Measurements from ENCODE around the gene NPM1.

The NPM1 gene

GRCh38 chr5:171405615-171406014 is 18.0 kb downstream of the NPM1 start:
- H3K27me3 ChIP-seq (replicated peaks), result no peaks in the 10 kb centered on the region
- no peak for DNase-seq
- TF ChIP-seq CTCF (IDR thresholded peaks at IDR 0.05; ENCODE audit: low read depth, low read length, missing control alignments), result peak; percentile 41
- no peak overlapping the region for H3K27ac ChIP-seq
- H3K36me3 ChIP-seq (replicated peaks), result peaks cover 53% of the 10 kb centered on the region
- no peak overlapping the region for H3K4me3 ChIP-seq (ENCODE audit: low read depth, low read length)
- in situ Hi-C loops (cut with HindIII; ENCODE audit: low pct_ligation_motif_present, low sequenced_read_pairs), result loop anchor here (25.0 kb wide), 2 partner anchors 232 to 457 kb away; no protein-coding TSS in a partner anchor

- no peak for TF ChIP-seq CTCF (IDR thresholded peaks at IDR 0.05; ENCODE audit: low read depth, low read length, missing control alignments)
- H3K27me3 ChIP-seq (replicated peaks), result no peaks in the 10 kb centered on the region
- H3K4me3 ChIP-seq (ENCODE audit: low read depth, low read length), result no peak overlapping the region
- in situ Hi-C loops (cut with HindIII; ENCODE audit: low pct_ligation_motif_present, low sequenced_read_pairs), result loop anchor here (25.0 kb wide), 2 partner anchors 230 to 455 kb away; no protein-coding TSS in a partner anchor
- peaks cover 55% of the 10 kb centered on the region for H3K36me3 ChIP-seq (replicated peaks)
- no peak overlapping the region for H3K27ac ChIP-seq
- DNase-seq, result no peak
Measured at GRCh38 chr5:171407234-171407633, 19.6 kb downstream of the NPM1 start.

GRCh38 chr5:171409164-171410136 is 21.8 kb downstream of the NPM1 start:
- DNase-seq, result no peak
- H3K36me3 ChIP-seq (replicated peaks), result peaks cover 73% of the 10 kb centered on the region
- no peak overlapping the region for H3K27ac ChIP-seq
- no peak for TF ChIP-seq CTCF (IDR thresholded peaks at IDR 0.05; ENCODE audit: low read depth, low read length, missing control alignments)
- H3K4me3 ChIP-seq (ENCODE audit: low read depth, low read length), result no peak overlapping the region
- in situ Hi-C loops (cut with HindIII; ENCODE audit: low pct_ligation_motif_present, low sequenced_read_pairs), result loop anchor here (25.0 kb wide), 2 partner anchors 228 to 453 kb away; no protein-coding TSS in a partner anchor
- no peaks in the 10 kb centered on the region for H3K27me3 ChIP-seq (replicated peaks)

- Histone ChIP-seq H3K27ac (no peak overlapping the region), H3K36me3 (replicated peaks) (peaks cover 72% of the 10 kb centered on the region), H3K27me3 (replicated peaks) (no peaks in the 10 kb centered on the region), H3K4me3 (ENCODE audit: low read depth, low read length) (no peak overlapping the region)
- no peak for DNase-seq
- TF ChIP-seq CTCF (IDR thresholded peaks at IDR 0.05; ENCODE audit: low read depth, low read length, missing control alignments), result no peak
- in situ Hi-C loops (cut with HindIII; ENCODE audit: low pct_ligation_motif_present, low sequenced_read_pairs), result loop anchor here (25.0 kb wide), 2 partner anchors 227 to 452 kb away; no protein-coding TSS in a partner anchor
Measured at GRCh38 chr5:171410181-171410580, 22.5 kb downstream of the NPM1 start.

GRCh38 chr5:171412186-171412585 is 24.5 kb downstream of the NPM1 start:
- in situ Hi-C loops (cut with HindIII; ENCODE audit: low pct_ligation_motif_present, low sequenced_read_pairs), result loop anchor here (25.0 kb wide), 2 partner anchors 225 to 450 kb away; no protein-coding TSS in a partner anchor
- no peak for TF ChIP-seq CTCF (IDR thresholded peaks at IDR 0.05; ENCODE audit: low read depth, low read length, missing control alignments)
- Histone ChIP-seq H3K27me3 (replicated peaks) (no peaks in the 10 kb centered on the region), H3K27ac (no peak overlapping the region), H3K4me3 (ENCODE audit: low read depth, low read length) (no peak overlapping the region), H3K36me3 (replicated peaks) (peaks cover 57% of the 10 kb centered on the region)
- DNase-seq, result no peak
